PC-9 (cell line): ENCODE data around the gene ADGB. TPM values are rescaled to one million over a fixed set of nuclear protein-coding genes. Genes with fewer than 3 reads are reported as not detected.

Experiments used
- BruUV-seq: library from RNA; stranded (reverse); fragments of 400-500 nt; replicated peaks from 2 replicates; lab custom pipeline; 2021; lab: Mats Ljungman, UMichigan
- CTCF ChIA-PET: fragments of 300-600 bp; sonication (Branson Sonifier 250); formaldehyde crosslinking; loops from one replicate; lab custom pipeline; 2022; ENCODE audit warnings: antibody characterized with exemption; lab: Charles Lee
- POLR2A ChIA-PET: fragments of 300-600 bp; sonication (Branson Sonifier 250); formaldehyde crosslinking; loops from one replicate; lab custom pipeline; 2022; ENCODE audit warnings: antibody characterized with exemption; ENCODE audit not compliant: unreplicated experiment; lab: Charles Lee
- DNase-seq, 2 experiments: peaks; one replicate each; pipeline versions ENCODE4 v3.0.0 to v3.0.0-alpha.2; 2015 to 2022; ENCODE audit warnings: mixed read lengths in 1 of 2
- H2AFZ ChIP-seq: fragments of 200-600 bp; sonication (generic); 2 replicates; pipeline ENCODE4 v1.8.1; 2017; ENCODE audit warnings: antibody characterized with exemption
- H3F3A ChIP-seq: fragments of 200-600 bp; sonication (generic); 2 replicates; pipeline ENCODE4 v1.8.1; 2017; ENCODE audit warnings: antibody characterized with exemption, mild to moderate bottlenecking, low read depth; ENCODE audit not compliant: insufficient read depth
- H3K27ac ChIP-seq: fragments of 200-600 bp; sonication (generic); 2 replicates; pipeline ENCODE4 v1.6.1; 2016; ENCODE audit warnings: mixed run types
- H3K27me3 ChIP-seq: fragments of 200-600 bp; sonication (generic); 2 replicates; pipeline ENCODE4 v1.6.1; 2016; ENCODE audit warnings: low read depth, mixed run types; ENCODE audit not compliant: insufficient read depth
- H3K36me3 ChIP-seq: fragments of 200-600 bp; sonication (generic); 2 replicates; pipeline ENCODE4 v1.6.1; 2016; ENCODE audit warnings: low read depth, mixed run types
- H3K4me1 ChIP-seq: fragments of 200-600 bp; sonication (generic); replicated peaks from 2 replicates; pipeline ENCODE4 v1.6.1; 2016; ENCODE audit warnings: mixed run types; ENCODE audit not compliant: insufficient read depth
- H3K4me2 ChIP-seq: fragments of 200-600 bp; sonication (generic); 2 replicates; pipeline ENCODE4 v1.6.1; 2017; ENCODE audit warnings: mixed run types
- H3K4me3 ChIP-seq: fragments of 200-600 bp; sonication (generic); 2 replicates; pipeline ENCODE4 v1.6.1; 2016; ENCODE audit warnings: mixed run types
- H3K79me2 ChIP-seq: fragments of 200-600 bp; sonication (generic); 2 replicates; pipeline ENCODE4 v1.6.1; 2017; ENCODE audit warnings: low read depth, mixed run types
- H3K9me2 ChIP-seq: fragments of 200-600 bp; sonication (generic); 2 replicates; pipeline ENCODE4 v1.8.1; 2017; ENCODE audit warnings: mild to moderate bottlenecking; ENCODE audit not compliant: insufficient read depth
- H3K9me3 ChIP-seq: fragments of 200-600 bp; sonication (generic); 2 replicates; pipeline ENCODE4 v1.8.1; 2016; ENCODE audit warnings: low read depth; ENCODE audit not compliant: insufficient read depth
- H4K20me1 ChIP-seq: fragments of 200-600 bp; sonication (generic); 2 replicates; pipeline ENCODE4 v1.8.1; 2017; ENCODE audit not compliant: insufficient read depth
- CTCF ChIP-seq: fragments of 200-600 bp; sonication (generic); conservative IDR thresholded peaks from 2 replicates; pipeline ENCODE4 v1.6.1; 2017; ENCODE audit warnings: mixed run types, antibody characterized with exemption, mild to moderate bottlenecking, moderate library complexity
- EZH2 ChIP-seq: fragments of 200-600 bp; sonication (generic); IDR thresholded peaks from 2 replicates; pipeline ENCODE4 v1.8.0; 2017; ENCODE audit warnings: antibody characterized with exemption, low read depth
- intact Hi-C: fragments of 100-400 bp; cut with micrococcal nuclease; formaldehyde crosslinking; loops from one replicate; pipeline ENCODE4 v1.10.0; 2022; ENCODE audit not compliant: unreplicated experiment
- total RNA-seq: library from RNA; stranded (reverse); gene quantifications from 2 replicates; pipeline ENCODE4 v1.2.3, GENCODE V29; 2021

The ADGB gene
- total RNA-seq, 1 experiment from 2014 or later: not detected

GRCh38 chr6:146857180-146857979 lies 258.6 kb downstream of the ADGB start:
- H3K9me3 ChIP-seq: no peaks in the 10 kb centered on the region
- no peaks in the 10 kb centered on the region for H3K36me3 ChIP-seq
- peak overlapping the region; percentile 71 for H3K4me2 ChIP-seq
- CTCF ChIA-PET: no interaction called here
- peak; percentile 98 for TF ChIP-seq CTCF
- no peak for TF ChIP-seq EZH2
- no peaks in the 10 kb centered on the region for H3K27me3 ChIP-seq
- H3K27ac ChIP-seq: no peak overlapping the region
- H4K20me1 ChIP-seq: no peaks in the 10 kb centered on the region
- no peaks in the 10 kb centered on the region for H3K79me2 ChIP-seq
- DNase-seq: peak in 1 of 2 experiments; percentile 46
- H2AFZ ChIP-seq: 0 out of 2 replicates have a peak overlapping the region, but pooled peaks have one; percentile 50
- H3K9me2 ChIP-seq: no peaks in the 10 kb centered on the region
- no peaks in the 10 kb centered on the region for H3F3A ChIP-seq
- intact Hi-C loops: no loop called here
- H3K4me1 ChIP-seq: no peaks in the 10 kb centered on the region
- BruUV-seq: no TSS peak
- POLR2A ChIA-PET: no interaction called here
- peak overlapping the region; percentile 26; the same call in 1 of the 2 replicates for H3K4me3 ChIP-seq

- no peak for DNase-seq
- H3K9me2 ChIP-seq: no peaks in the 10 kb centered on the region
- peak overlapping the region; percentile 26; the same call in 1 of the 2 replicates for H3K4me3 ChIP-seq
- no peaks in the 10 kb centered on the region for H3K36me3 ChIP-seq
- no peak for TF ChIP-seq EZH2
- TF ChIP-seq CTCF: no peak
- no peaks in the 10 kb centered on the region for H3K27me3 ChIP-seq
- no peaks in the 10 kb centered on the region for H4K20me1 ChIP-seq
- no peaks in the 10 kb centered on the region for H3K9me3 ChIP-seq
- H3K79me2 ChIP-seq: no peaks in the 10 kb centered on the region
- H3K4me1 ChIP-seq: no peaks in the 10 kb centered on the region
- peak overlapping the region; percentile 71; the same call in 1 of the 2 replicates for H3K4me2 ChIP-seq
- ChIA-PET CTCF (no interaction called here), POLR2A (no interaction called here)
- H3K27ac ChIP-seq: no peak overlapping the region
- intact Hi-C loops: loop anchor here (2.0 kb wide), 1 partner anchor 71 kb away; no protein-coding TSS in a partner anchor
- H2AFZ ChIP-seq: 0 out of 2 replicates have a peak overlapping the region, but pooled peaks have one; percentile 50
- H3F3A ChIP-seq: no peaks in the 10 kb centered on the region
- BruUV-seq: no TSS peak
Measured at GRCh38 chr6:146857980-146858347, 259.2 kb downstream of the ADGB start.

- no peak overlapping the region for H3K27ac ChIP-seq
- no peaks in the 10 kb centered on the region for H3K9me2 ChIP-seq
- no peak overlapping the region for H3K4me2 ChIP-seq
- no peak overlapping the region for H3K4me3 ChIP-seq
- ChIA-PET POLR2A (no interaction called here), CTCF (no interaction called here)
- H3K36me3 ChIP-seq: no peaks in the 10 kb centered on the region
- no TSS peak for BruUV-seq
- no peak overlapping the region for H2AFZ ChIP-seq
- H3K27me3 ChIP-seq: no peaks in the 10 kb centered on the region
- no peaks in the 10 kb centered on the region for H3K4me1 ChIP-seq
- H3F3A ChIP-seq: no peaks in the 10 kb centered on the region
- no peaks in the 10 kb centered on the region for H3K9me3 ChIP-seq
- TF ChIP-seq EZH2 (no peak), CTCF (no peak)
- no peak for DNase-seq
- no peaks in the 10 kb centered on the region for H3K79me2 ChIP-seq
- intact Hi-C loops: loop anchor here (2.0 kb wide), 1 partner anchor 70 kb away; no protein-coding TSS in a partner anchor
- no peaks in the 10 kb centered on the region for H4K20me1 ChIP-seq
Measured at GRCh38 chr6:146859206-146859605, 260.4 kb downstream of the ADGB start.
